Sigmoid colon (tissue), 7 donors: ENCODE measurements around the gene CD83. TPM values are rescaled to one million over a fixed set of nuclear protein-coding genes. Genes with fewer than 3 reads are reported as not detected.

Source experiments
- DNase-seq: peaks from one replicate; pipeline ENCODE4 v3.0.0-alpha.2; 2019
- H3K27ac ChIP-seq, 4 donors: fragments of 200-600 bp; sonication (generic); one replicate each; pipeline ENCODE4 v1.5.1; 2016 to 2019; ENCODE audit warnings: mild to moderate bottlenecking in 1 of 4
- H3K27me3 ChIP-seq, 3 donors: fragments of 200-600 bp; sonication (generic); one replicate each; pipeline ENCODE4 v1.5.1; 2019; ENCODE audit warnings: mild to moderate bottlenecking in 1 of 3
- H3K36me3 ChIP-seq, 4 donors: fragments of 200-600 bp; sonication (generic); one replicate each; pipeline ENCODE4 v1.5.1; 2016 to 2019
- H3K4me1 ChIP-seq, 4 donors: fragments of 200-600 bp; sonication (generic); one replicate each; pipeline ENCODE4 v1.5.1; 2017 to 2019
- H3K4me3 ChIP-seq, 4 donors: fragments of 200-600 bp; sonication (generic); one replicate each; pipeline ENCODE4 v1.5.1; 2017 to 2019; ENCODE audit warnings: mild to moderate bottlenecking in 2 of 4, moderate library complexity in 1 of 4
- H3K9me3 ChIP-seq, 4 donors: fragments of 200-600 bp in 3 of 4; sonication (generic) in 3 of 4; one replicate each; pipeline versions ENCODE4 v1.5.1 to v1.6.1; 2013 to 2019
- EP300 ChIP-seq, 4 donors: sonication (generic); formaldehyde crosslinking; IDR thresholded peaks; one replicate each; pipeline ENCODE4 v1.6.1; 2017; ENCODE audit warnings: antibody characterized with exemption in 4 of 4
- POLR2A ChIP-seq, 2 donors: fragments of 450-650 bp; IDR thresholded peaks; one replicate each; pipeline ENCODE4 v1.6.1; 2016; ENCODE audit warnings: antibody characterized with exemption in 2 of 2, mild to moderate bottlenecking in 2 of 2, moderate library complexity in 2 of 2
- POLR2AphosphoS5 ChIP-seq, 4 donors: sonication (generic); formaldehyde crosslinking; IDR thresholded peaks; one replicate each; pipeline ENCODE4 v1.6.1; 2017; ENCODE audit warnings: antibody characterized with exemption in 4 of 4
- WGBS, 2 donors: extraction: QIAGEN DNeasy Blood & Tissue Kit; methylation state at CpG; one replicate each; pipeline ENCODE4 v1.1.7; 2013; 5-methylcytosine and 5-hydroxymethylcytosine counted together
- intact Hi-C: fragments of 100-400 bp; cut with DNase I; formaldehyde crosslinking; loops from one replicate; pipeline ENCODE4 v1.15.1; 2023
- polyA plus RNA-seq, 3 donors: library from polyadenylated mRNA; stranded (reverse); fragments of 200-250 nt; gene quantifications; one replicate each; pipeline ENCODE4 v1.2.3, GENCODE V29; 2013
- total RNA-seq, 4 donors: library from RNA; depleted of rRNA; stranded (reverse); fragments of >200 nt; gene quantifications; one replicate each; pipeline ENCODE4 v1.1.0, GENCODE V29; 2016
- TF ChIP-seq, protein P1 (sequence below), 4 experiments: fragments of 450-650 bp in 3 of 4; fragments of 200-600 bp in 1 of 4; IDR thresholded peaks; one replicate each; pipeline ENCODE4 v1.5.1; 2016 to 2019; ENCODE audit warnings: antibody characterized with exemption in 4 of 4, mild to moderate bottlenecking in 3 of 4, moderate library complexity in 2 of 4
- donor health status: healthy with polysubstance abuse.
- donor health status: Bipolar disorder and iron deficiency.
- donor health status: healthy.

The CD83 gene
- total and polyA plus RNA-seq, 7 donors = 0.60 to 16.0 (median 1.6) TPM

- no peak overlapping the region for H3K4me3 ChIP-seq
- H3K27ac ChIP-seq = no peak overlapping the region
- no peaks in the 10 kb centered on the region for H3K27me3 ChIP-seq
- no peaks in the 10 kb centered on the region for H3K9me3 ChIP-seq
- H3K4me1 ChIP-seq = peaks cover 0 to 11% (median 0%) of the 10 kb centered on the region in 4 donors
- 78 to 81% methylated on average over 11 of the region's 11 CpGs for WGBS, 2 donors
- H3K36me3 ChIP-seq = no peaks in the 10 kb centered on the region
- intact Hi-C loops = no loop called here
- TF ChIP-seq POLR2A (IDR thresholded peaks at IDR 0.05) (no peak), EP300 (IDR thresholded peaks at IDR 0.05) (no peak), POLR2AphosphoS5 (IDR thresholded peaks at IDR 0.05) (no peak)
- TF ChIP-seq, protein P1, sequence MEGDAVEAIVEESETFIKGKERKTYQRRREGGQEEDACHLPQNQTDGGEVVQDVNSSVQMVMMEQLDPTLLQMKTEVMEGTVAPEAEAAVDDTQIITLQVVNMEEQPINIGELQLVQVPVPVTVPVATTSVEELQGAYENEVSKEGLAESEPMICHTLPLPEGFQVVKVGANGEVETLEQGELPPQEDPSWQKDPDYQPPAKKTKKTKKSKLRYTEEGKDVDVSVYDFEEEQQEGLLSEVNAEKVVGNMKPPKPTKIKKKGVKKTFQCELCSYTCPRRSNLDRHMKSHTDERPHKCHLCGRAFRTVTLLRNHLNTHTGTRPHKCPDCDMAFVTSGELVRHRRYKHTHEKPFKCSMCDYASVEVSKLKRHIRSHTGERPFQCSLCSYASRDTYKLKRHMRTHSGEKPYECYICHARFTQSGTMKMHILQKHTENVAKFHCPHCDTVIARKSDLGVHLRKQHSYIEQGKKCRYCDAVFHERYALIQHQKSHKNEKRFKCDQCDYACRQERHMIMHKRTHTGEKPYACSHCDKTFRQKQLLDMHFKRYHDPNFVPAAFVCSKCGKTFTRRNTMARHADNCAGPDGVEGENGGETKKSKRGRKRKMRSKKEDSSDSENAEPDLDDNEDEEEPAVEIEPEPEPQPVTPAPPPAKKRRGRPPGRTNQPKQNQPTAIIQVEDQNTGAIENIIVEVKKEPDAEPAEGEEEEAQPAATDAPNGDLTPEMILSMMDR (IDR thresholded peaks at IDR 0.05) = no peak
- no peak for DNase-seq
Observed at GRCh38 chr6:14092838-14093789, 24.5 kb upstream of the CD83 start.

GRCh38 chr6:14094721-14095120 is 22.9 kb upstream of the CD83 start:
- no peak overlapping the region for H3K27ac ChIP-seq
- no peak for TF ChIP-seq EP300 (IDR thresholded peaks at IDR 0.05)
- TF ChIP-seq POLR2A (IDR thresholded peaks at IDR 0.05) = no peak
- TF ChIP-seq POLR2AphosphoS5 (IDR thresholded peaks at IDR 0.05) = no peak
- TF ChIP-seq, protein P1 (IDR thresholded peaks at IDR 0.05) = no peak
- no peaks in the 10 kb centered on the region for H3K36me3 ChIP-seq
- H3K4me3 ChIP-seq = no peak overlapping the region
- H3K4me1 ChIP-seq = peaks cover 0 to 11% (median 0%) of the 10 kb centered on the region in 4 donors
- no peaks in the 10 kb centered on the region for H3K9me3 ChIP-seq
- H3K27me3 ChIP-seq = no peaks in the 10 kb centered on the region
- 93 to 94% methylated on average over 4 of the region's 4 CpGs for WGBS, 2 donors
- intact Hi-C loops = no loop called here
- DNase-seq = no peak

- H3K27me3 ChIP-seq = no peaks in the 10 kb centered on the region
- H3K4me1 ChIP-seq = peaks cover 0 to 11% (median 0%) of the 10 kb centered on the region in 4 donors
- intact Hi-C loops = no loop called here
- H3K9me3 ChIP-seq = no peaks in the 10 kb centered on the region
- TF ChIP-seq EP300 (IDR thresholded peaks at IDR 0.05) (no peak), POLR2AphosphoS5 (IDR thresholded peaks at IDR 0.05) (no peak), POLR2A (IDR thresholded peaks at IDR 0.05) (no peak)
- TF ChIP-seq, protein P1 (IDR thresholded peaks at IDR 0.05) = no peak
- DNase-seq = no peak
- no peaks in the 10 kb centered on the region for H3K36me3 ChIP-seq
- 66 to 89% methylated on average over 6 of the region's 6 CpGs for WGBS, 2 donors
- no peak overlapping the region for H3K4me3 ChIP-seq
- no peak overlapping the region for H3K27ac ChIP-seq
Observed at GRCh38 chr6:14095437-14095836, 22.1 kb upstream of the CD83 start.

GRCh38 chr6:14100138-14100537 is 17.4 kb upstream of the CD83 start:
- H3K9me3 ChIP-seq = no peaks in the 10 kb centered on the region
- no peak for DNase-seq
- H3K4me3 ChIP-seq = no peak overlapping the region
- intact Hi-C loops = no loop called here
- H3K4me1 ChIP-seq = no peaks in the 10 kb centered on the region
- no peak overlapping the region for H3K27ac ChIP-seq
- 83 to 86% methylated on average over 3 of the region's 3 CpGs for WGBS, 2 donors
- TF ChIP-seq, protein P1 (IDR thresholded peaks at IDR 0.05) = no peak
- no peak for TF ChIP-seq POLR2AphosphoS5 (IDR thresholded peaks at IDR 0.05)
- TF ChIP-seq EP300 (IDR thresholded peaks at IDR 0.05) = no peak
- no peak for TF ChIP-seq POLR2A (IDR thresholded peaks at IDR 0.05)
- no peaks in the 10 kb centered on the region for H3K36me3 ChIP-seq
- H3K27me3 ChIP-seq = no peaks in the 10 kb centered on the region
